ENCODE results near the gene RERE. TPM values are rescaled to one million over a fixed set of nuclear protein-coding genes. Genes with fewer than 3 reads are reported as not detected.
"Not testable (repeated sequence)": the region's sequence is repeated elsewhere in the genome, so short reads cannot be mapped to it uniquely, and the experiment has no call there.

RERE gene
- total RNA-seq, 6 experiments from 2014 or later, result 36.5 to 41.6 (median 37.5) TPM

DNA sequence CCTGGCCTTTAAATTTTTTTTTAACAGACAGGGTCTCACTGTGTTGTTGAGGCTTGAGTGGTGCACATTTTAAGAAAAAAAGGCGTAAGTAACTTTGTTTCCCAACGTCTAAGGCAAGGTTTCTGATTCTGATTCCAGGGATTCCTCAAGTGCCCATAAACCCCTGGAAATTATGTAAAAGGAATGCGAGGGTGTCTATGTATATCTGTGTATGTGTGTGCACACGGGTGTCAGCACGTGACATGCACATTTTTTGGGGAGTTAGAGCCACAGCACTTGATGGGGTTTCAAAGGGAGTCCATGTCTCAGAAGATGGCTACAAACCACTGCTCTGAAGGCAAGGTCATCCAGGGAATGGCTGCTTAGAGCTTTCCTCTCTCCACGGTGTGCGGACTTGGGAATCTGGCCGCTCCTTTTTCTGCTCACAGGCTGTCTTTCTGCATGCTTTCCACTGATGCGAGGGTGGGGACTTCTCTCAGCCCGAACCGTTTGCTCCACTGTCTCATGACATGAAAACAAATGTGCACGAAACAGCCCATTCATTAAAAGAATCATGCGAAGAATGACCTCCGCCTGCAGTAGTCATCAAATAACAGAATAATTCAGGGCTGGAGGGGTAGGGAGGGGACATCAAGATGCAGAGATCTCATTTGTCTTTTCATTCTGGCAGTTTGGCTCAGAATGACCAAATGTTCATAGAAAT is 18.7 kb upstream of the RERE start:
- Mint-ChIP-seq H3K4me1 (ENCODE audit: low read depth) (peaks cover 7% of the 10 kb centered on the region), H3K9me3 (no peaks in the 10 kb centered on the region), H3K4me3 (no peak overlapping the region), H3K27ac (no peak overlapping the region), H3K27me3 (ENCODE audit: insufficient read depth) (peaks cover 7% of the 10 kb centered on the region), H3K36me3 (ENCODE audit: low read depth) (no peaks in the 10 kb centered on the region)
- no peak for DNase-seq
- TF ChIP-seq, protein P1, sequence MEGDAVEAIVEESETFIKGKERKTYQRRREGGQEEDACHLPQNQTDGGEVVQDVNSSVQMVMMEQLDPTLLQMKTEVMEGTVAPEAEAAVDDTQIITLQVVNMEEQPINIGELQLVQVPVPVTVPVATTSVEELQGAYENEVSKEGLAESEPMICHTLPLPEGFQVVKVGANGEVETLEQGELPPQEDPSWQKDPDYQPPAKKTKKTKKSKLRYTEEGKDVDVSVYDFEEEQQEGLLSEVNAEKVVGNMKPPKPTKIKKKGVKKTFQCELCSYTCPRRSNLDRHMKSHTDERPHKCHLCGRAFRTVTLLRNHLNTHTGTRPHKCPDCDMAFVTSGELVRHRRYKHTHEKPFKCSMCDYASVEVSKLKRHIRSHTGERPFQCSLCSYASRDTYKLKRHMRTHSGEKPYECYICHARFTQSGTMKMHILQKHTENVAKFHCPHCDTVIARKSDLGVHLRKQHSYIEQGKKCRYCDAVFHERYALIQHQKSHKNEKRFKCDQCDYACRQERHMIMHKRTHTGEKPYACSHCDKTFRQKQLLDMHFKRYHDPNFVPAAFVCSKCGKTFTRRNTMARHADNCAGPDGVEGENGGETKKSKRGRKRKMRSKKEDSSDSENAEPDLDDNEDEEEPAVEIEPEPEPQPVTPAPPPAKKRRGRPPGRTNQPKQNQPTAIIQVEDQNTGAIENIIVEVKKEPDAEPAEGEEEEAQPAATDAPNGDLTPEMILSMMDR (IDR thresholded peaks at IDR 0.05), result no peak

GRCh38 chr1:8831340-8831739 is 13.9 kb upstream of the RERE start:
- TF ChIP-seq, protein P1 (IDR thresholded peaks at IDR 0.05), result peak; percentile 69
- H3K27me3 Mint-ChIP-seq (ENCODE audit: insufficient read depth), result peaks cover 19% of the 10 kb centered on the region
- H3K4me1 Mint-ChIP-seq (ENCODE audit: low read depth), result peaks cover 13% of the 10 kb centered on the region
- H3K36me3 Mint-ChIP-seq (ENCODE audit: low read depth), result no peaks in the 10 kb centered on the region
- H3K4me3 Mint-ChIP-seq, result no peak overlapping the region
- H3K9me3 Mint-ChIP-seq, result no peaks in the 10 kb centered on the region
- DNase-seq, result no peak
- no peak overlapping the region for H3K27ac Mint-ChIP-seq

DNA sequence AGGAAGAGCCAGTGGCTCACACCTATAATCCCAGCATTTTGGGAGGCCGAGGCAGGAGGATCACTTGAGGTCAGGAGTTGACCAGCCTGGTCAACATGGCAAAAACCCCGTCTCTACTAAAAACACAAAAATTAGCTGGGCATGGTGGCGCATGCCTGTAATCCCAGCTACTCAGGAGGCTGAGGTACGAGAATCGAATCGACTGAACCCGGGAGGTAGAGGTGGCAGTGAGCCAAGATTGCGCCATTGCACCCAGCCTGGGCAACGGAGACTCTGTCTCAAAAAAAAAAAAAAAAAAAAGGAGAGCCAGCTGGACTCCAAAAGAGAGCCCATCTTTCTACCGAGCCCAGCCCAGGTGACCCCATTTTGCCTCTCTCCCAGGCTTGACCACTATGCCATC is 13.3 kb upstream of the RERE start:
- DNase-seq; H3K4me3 Mint-ChIP-seq; H3K36me3 Mint-ChIP-seq (ENCODE audit: low read depth); H3K9me3 Mint-ChIP-seq; H3K27ac Mint-ChIP-seq: not testable (repeated sequence)
- H3K27me3 Mint-ChIP-seq (ENCODE audit: insufficient read depth), result peaks cover 16% of the 10 kb centered on the region
- peaks cover 14% of the 10 kb centered on the region for H3K4me1 Mint-ChIP-seq (ENCODE audit: low read depth)

DNA sequence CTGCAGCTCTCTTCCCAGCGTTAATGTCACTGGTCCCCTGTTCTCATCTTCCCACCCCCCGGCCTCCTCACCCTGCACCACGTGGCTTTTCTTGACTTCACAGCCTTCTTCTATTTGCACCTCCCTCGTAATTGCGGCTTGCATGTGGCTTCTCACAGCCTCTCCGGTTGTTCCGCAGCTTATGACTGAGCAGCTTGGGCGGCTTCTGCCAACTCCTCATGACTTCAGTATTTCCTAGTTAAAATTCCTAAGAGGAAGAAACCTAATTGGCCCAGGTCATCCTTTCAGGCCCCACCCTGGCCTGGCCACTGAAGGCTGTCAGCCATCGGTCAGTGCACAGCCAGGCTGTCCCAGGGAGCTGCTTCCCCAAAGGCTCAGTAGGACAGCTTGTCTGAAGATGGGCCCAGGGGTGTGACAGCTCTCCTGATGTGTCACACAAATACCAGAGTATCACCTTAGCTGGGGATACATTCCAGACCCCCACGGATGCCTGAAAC is 8.6 kb upstream of the RERE start:
- Mint-ChIP-seq H3K36me3 (ENCODE audit: low read depth) (no peaks in the 10 kb centered on the region), H3K27ac (peak overlapping the region; percentile 74), H3K9me3 (no peaks in the 10 kb centered on the region), H3K4me3 (peak overlapping the region; percentile 58), H3K4me1 (ENCODE audit: low read depth) (peaks cover 45% of the 10 kb centered on the region), H3K27me3 (ENCODE audit: insufficient read depth) (peaks cover 19% of the 10 kb centered on the region)
- DNase-seq, result peak; percentile 84
- TF ChIP-seq, protein P1 (IDR thresholded peaks at IDR 0.05), result no peak

GRCh38 chr1:8823295-8823664 is 5.8 kb upstream of the RERE start:
- Mint-ChIP-seq H3K36me3 (ENCODE audit: low read depth) (no peaks in the 10 kb centered on the region), H3K4me1 (ENCODE audit: low read depth) (peaks cover 48% of the 10 kb centered on the region), H3K27ac (peak overlapping the region; percentile 45; the same call in 1 of the 2 replicates), H3K9me3 (no peaks in the 10 kb centered on the region), H3K27me3 (ENCODE audit: insufficient read depth) (peaks cover 10% of the 10 kb centered on the region), H3K4me3 (peak overlapping the region; percentile 49; the same call in 1 of the 2 replicates)
- no peak for DNase-seq
- TF ChIP-seq, protein P1 (IDR thresholded peaks at IDR 0.05), result no peak

All from HFFc6 (cell line).